Activated CD4-positive, alpha-beta T cell treated with anti-CD3 and anti-CD28 coated beads for 36 hours (primary cell): ENCODE data around the gene ISCA2. TPM values are rescaled to one million over a fixed set of nuclear protein-coding genes. Genes with fewer than 3 reads are reported as not detected.

ENCODE experiments used
- ATAC-seq: fragments of 200-7000 bp; cut with Tn5 transposase; one replicate; pipeline ENCODE4 v1.10.0; 2021; ENCODE audit warnings: mild to moderate bottlenecking, moderate library complexity
- CTCF ChIA-PET: fragments of 350-600 bp; sonication (Branson Sonifier 250); formaldehyde crosslinking; loops from one replicate; lab custom pipeline; 2021; ENCODE audit warnings: antibody characterized with exemption; lab: Charles Lee
- POLR2A ChIA-PET: fragments of 350-600 bp; sonication (Branson Sonifier 250); formaldehyde crosslinking; loops from one replicate; lab custom pipeline; 2021; ENCODE audit warnings: antibody characterized with exemption, inconsistent platforms; lab: Charles Lee
- DNase-seq: peaks from one replicate; pipeline ENCODE4 v3.0.0-alpha.2; 2020
- H3K27ac Mint-ChIP-seq: one replicate; pipeline ENCODE4 v1.8.0; 2021; ENCODE audit warnings: mixed read lengths
- H3K27me3 Mint-ChIP-seq: one replicate; pipeline ENCODE4 v1.8.0; 2021; ENCODE audit warnings: mixed read lengths
- H3K36me3 Mint-ChIP-seq: one replicate; pipeline ENCODE4 v1.8.0; 2021; ENCODE audit warnings: low read depth, mixed read lengths
- H3K4me1 Mint-ChIP-seq: one replicate; pipeline ENCODE4 v1.8.0; 2021; ENCODE audit warnings: mixed read lengths
- H3K4me3 Mint-ChIP-seq: one replicate; pipeline ENCODE4 v1.8.0; 2021; ENCODE audit warnings: mild to moderate bottlenecking, moderate library complexity, mixed read lengths
- H3K9me3 Mint-ChIP-seq: one replicate; pipeline ENCODE4 v1.8.0; 2021; ENCODE audit warnings: low read depth, mixed read lengths
- intact Hi-C, 2 experiments: fragments of 100-400 bp; cut with DNase I in 1 of 2; cut with micrococcal nuclease in 1 of 2; formaldehyde crosslinking; loops; one replicate each; pipeline versions ENCODE4 v1.14.2 to v1.15.1; 2022 to 2024; cut with DNase I, micrococcal nuclease
- total RNA-seq, 2 experiments: library from RNA; stranded (reverse); gene quantifications; one replicate each; pipeline ENCODE4 v1.2.3, GENCODE V29; 2021

Gene ISCA2
- total RNA-seq, 2 experiments from 2014 or later, result 29.5 to 35.9 TPM

- no peak overlapping the region for H3K27ac Mint-ChIP-seq
- H3K4me3 Mint-ChIP-seq, result no peak overlapping the region
- ChIA-PET POLR2A (no interaction called here), CTCF (no interaction called here)
- peaks cover 2% of the 10 kb centered on the region for H3K27me3 Mint-ChIP-seq
- intact Hi-C loops, result no loop called here
- ATAC-seq (no peak), DNase-seq (no peak)
- H3K9me3 Mint-ChIP-seq, result no peaks in the 10 kb centered on the region
- no peaks in the 10 kb centered on the region for H3K36me3 Mint-ChIP-seq
- peaks cover 5% of the 10 kb centered on the region for H3K4me1 Mint-ChIP-seq
Measured at GRCh38 chr14:74509587-74510222, 16.1 kb downstream of the ISCA2 start.

DNA sequence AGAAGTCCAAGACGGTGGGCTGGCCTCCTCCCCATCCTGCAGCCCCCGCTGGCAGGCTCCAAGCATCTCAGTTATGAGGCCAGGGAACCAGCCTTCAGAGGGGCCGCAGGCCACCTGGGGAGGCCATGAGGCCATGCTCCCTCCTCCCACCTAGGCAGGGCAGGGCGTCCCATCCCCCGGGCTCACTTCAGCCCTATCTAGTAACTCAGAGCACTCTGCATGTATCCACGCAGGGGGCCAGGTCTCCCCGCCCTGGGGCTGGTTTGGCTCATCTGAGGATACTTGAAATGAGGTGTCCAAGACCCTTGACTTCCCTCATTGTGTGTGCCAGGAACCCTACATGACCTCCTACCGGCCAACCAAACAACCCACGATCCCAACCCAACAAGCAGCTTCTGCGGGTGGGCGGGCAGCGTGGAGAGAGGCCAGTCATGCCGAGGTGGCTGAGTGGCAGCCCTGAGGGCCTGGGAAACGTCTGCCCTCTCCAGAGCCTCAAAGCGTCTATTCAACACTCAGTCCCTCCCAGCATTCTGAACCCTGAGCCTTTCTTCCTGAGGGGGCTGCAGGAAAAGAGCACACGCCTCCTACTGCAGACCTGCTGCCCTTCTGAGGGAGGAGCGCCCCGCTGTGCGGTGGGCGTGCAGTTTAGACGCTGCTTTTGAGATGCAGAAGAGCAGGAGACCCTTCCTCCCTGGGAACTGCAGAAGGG lies 16.8 kb downstream of the ISCA2 start:
- no peak for DNase-seq

GRCh38 chr14:74510959-74511409 lies 17.4 kb downstream of the ISCA2 start:
- Mint-ChIP-seq H3K4me3 (no peak overlapping the region), H3K4me1 (peaks cover 7% of the 10 kb centered on the region), H3K27me3 (peaks cover 6% of the 10 kb centered on the region), H3K36me3 (no peaks in the 10 kb centered on the region), H3K27ac (no peak overlapping the region), H3K9me3 (no peaks in the 10 kb centered on the region)
- intact Hi-C loops, result no loop called here
- DNase-seq, result no peak
- POLR2A ChIA-PET, result interaction anchor here (0.6 kb wide), 1 partner anchor 215 kb away, joined by 3 read pairs; no protein-coding TSS in a partner anchor
- ATAC-seq, result no peak
- CTCF ChIA-PET, result no interaction called here

More for the DNA sequence above, 16.8 kb downstream of the ISCA2 start:
- no peak for ATAC-seq
- ChIA-PET CTCF (no interaction called here), POLR2A (interaction anchor here (0.6 kb wide), 1 partner anchor 214 kb away, joined by 3 read pairs; no protein-coding TSS in a partner anchor)
- H3K27me3 Mint-ChIP-seq, result peaks cover 4% of the 10 kb centered on the region
- H3K4me3 Mint-ChIP-seq, result no peak overlapping the region
- H3K4me1 Mint-ChIP-seq, result peaks cover 7% of the 10 kb centered on the region
- no peaks in the 10 kb centered on the region for H3K9me3 Mint-ChIP-seq
- no peak overlapping the region for H3K27ac Mint-ChIP-seq
- no peaks in the 10 kb centered on the region for H3K36me3 Mint-ChIP-seq
- intact Hi-C loops, result no loop called here

DNA sequence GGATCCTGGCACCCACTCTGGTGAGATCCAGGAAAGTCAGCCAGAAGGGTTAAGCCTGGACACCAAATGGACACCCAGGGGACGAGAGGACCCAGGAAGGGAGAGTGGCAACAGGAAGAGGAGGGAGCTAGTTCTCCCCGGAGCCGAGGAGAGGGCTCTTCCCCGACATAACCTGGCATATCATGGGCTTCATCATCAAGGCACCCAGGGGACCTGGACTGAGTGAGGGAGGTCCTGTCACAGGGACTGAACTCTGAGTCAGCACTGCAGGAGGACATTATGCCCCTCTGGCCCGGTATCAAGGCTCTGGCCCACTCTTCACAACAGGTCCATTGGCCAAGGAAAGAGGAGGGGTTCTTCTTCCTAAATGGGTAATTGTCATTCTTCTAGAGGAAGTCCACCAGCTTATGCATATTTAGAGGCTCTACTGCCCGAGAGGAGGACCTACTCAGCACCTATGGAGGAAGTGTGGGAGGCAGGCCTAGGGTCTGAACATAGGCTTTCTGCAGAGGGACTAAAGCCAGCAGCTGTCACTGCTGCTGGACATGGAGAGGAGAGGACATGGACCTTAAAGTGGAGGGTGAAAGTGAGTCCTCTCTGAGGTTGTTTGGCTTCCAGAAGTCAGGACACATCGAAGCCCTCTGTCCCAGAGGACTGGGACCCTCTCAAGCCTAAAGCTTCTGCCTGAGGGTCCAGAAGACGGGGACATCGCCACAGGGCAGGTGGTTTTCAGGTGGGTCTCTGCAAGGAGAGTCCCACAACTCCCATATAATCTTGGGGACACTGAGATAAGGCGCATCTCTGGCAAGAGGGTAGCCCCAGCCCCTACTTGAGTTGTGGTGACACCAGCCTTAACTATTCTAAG lies 18.6 kb downstream of the ISCA2 start:
- peaks cover 6% of the 10 kb centered on the region for H3K27me3 Mint-ChIP-seq
- no peak overlapping the region for H3K27ac Mint-ChIP-seq
- no peak for DNase-seq
- intact Hi-C loops, result no loop called here
- H3K4me3 Mint-ChIP-seq, result no peak overlapping the region
- ChIA-PET POLR2A (no interaction called here), CTCF (interaction anchor here (0.8 kb wide), 1 partner anchor 14 kb away, joined by 3 read pairs; no protein-coding TSS in a partner anchor)
- H3K9me3 Mint-ChIP-seq, result no peaks in the 10 kb centered on the region
- H3K36me3 Mint-ChIP-seq, result no peaks in the 10 kb centered on the region
- H3K4me1 Mint-ChIP-seq, result peaks cover 7% of the 10 kb centered on the region
- no peak for ATAC-seq

DNA sequence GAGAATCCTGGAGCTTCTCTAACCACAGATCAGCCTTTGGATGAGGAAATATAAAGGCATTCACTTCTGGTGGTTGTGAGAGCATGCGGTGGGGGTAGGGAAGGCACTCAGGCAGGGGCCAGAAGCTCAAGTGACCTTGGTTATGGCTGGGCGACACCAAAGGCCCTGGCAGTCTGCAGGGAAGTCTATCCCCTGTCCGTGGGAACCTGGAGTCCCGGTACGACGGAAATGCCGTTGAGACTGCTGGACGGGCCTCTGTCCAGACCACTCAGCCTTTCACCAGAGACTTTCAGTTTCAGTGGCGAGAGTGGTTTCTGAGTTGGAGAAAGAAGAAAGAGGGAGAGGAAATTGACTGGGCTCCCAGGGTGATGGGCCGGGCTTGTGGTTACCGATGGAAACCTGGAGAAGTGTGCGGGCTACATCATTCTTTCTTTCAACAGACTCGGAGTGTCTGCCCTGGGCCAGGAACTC lies 20.9 kb downstream of the ISCA2 start:
- Mint-ChIP-seq H3K36me3 (no peaks in the 10 kb centered on the region), H3K27ac (no peak overlapping the region), H3K27me3 (peaks cover 8% of the 10 kb centered on the region), H3K4me1 (peaks cover 7% of the 10 kb centered on the region), H3K9me3 (no peaks in the 10 kb centered on the region), H3K4me3 (no peak overlapping the region)
- ATAC-seq, result no peak
- POLR2A ChIA-PET, result interaction anchor here (0.7 kb wide), 1 partner anchor 101 kb away, joined by 5 read pairs; no protein-coding TSS in a partner anchor
- intact Hi-C loops, result no loop called here
- DNase-seq, result no peak
- CTCF ChIA-PET, result interaction anchor here (1.5 kb wide), 1 partner anchor 153 kb away, joined by 3 read pairs; no protein-coding TSS in a partner anchor

- H3K4me1 Mint-ChIP-seq, result peaks cover 7% of the 10 kb centered on the region
- H3K36me3 Mint-ChIP-seq, result no peaks in the 10 kb centered on the region
- no peaks in the 10 kb centered on the region for H3K9me3 Mint-ChIP-seq
- no peak for ATAC-seq
- peaks cover 8% of the 10 kb centered on the region for H3K27me3 Mint-ChIP-seq
- POLR2A ChIA-PET, result no interaction called here
- no peak overlapping the region for H3K4me3 Mint-ChIP-seq
- CTCF ChIA-PET, result no interaction called here
- no peak overlapping the region for H3K27ac Mint-ChIP-seq
- no peak for DNase-seq
- intact Hi-C loops, result no loop called here
Measured at GRCh38 chr14:74515891-74516412, 22.4 kb downstream of the ISCA2 start.

DNA sequence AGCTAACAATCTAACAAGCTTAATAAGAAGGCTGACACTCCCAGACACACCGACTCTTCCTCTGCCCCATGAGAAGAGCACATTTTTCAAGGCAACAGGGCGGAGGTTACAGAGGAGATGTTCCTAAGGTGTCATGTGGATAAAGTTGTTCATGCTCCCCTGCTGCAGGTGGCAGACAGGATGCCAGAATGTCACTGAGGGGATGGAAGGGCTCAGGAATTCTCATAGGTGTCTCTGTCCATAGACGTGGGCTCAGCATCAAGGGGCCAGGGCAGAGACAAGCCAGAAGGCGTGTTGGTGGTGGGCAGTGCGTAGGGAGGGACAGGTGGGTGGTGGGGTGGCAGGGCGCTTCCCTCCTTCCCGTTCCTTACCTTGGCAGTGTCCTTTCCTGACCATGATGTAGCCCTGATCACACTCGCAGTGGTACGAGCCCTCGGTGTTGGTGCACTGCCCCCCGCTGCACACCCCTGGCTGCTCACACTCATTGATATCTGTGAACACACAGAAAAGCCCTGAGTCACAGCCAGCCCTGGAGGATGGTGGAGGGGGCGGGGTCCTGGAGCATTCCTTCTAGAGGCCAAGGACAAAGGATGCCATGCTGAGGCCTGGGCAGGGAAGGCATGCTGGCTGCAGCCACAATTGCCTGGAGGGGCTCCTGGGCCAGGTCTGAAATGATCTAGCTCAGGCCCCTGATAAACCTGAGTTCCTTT lies 23.0 kb downstream of the ISCA2 start:
- DNase-seq (no peak), ATAC-seq (no peak)
- H3K4me3 Mint-ChIP-seq, result no peak overlapping the region
- no peaks in the 10 kb centered on the region for H3K9me3 Mint-ChIP-seq
- CTCF ChIA-PET, result no interaction called here
- POLR2A ChIA-PET, result no interaction called here
- H3K27ac Mint-ChIP-seq, result no peak overlapping the region
- H3K36me3 Mint-ChIP-seq, result no peaks in the 10 kb centered on the region
- intact Hi-C loops, result no loop called here
- peaks cover 7% of the 10 kb centered on the region for H3K4me1 Mint-ChIP-seq
- H3K27me3 Mint-ChIP-seq, result peaks cover 8% of the 10 kb centered on the region

DNA sequence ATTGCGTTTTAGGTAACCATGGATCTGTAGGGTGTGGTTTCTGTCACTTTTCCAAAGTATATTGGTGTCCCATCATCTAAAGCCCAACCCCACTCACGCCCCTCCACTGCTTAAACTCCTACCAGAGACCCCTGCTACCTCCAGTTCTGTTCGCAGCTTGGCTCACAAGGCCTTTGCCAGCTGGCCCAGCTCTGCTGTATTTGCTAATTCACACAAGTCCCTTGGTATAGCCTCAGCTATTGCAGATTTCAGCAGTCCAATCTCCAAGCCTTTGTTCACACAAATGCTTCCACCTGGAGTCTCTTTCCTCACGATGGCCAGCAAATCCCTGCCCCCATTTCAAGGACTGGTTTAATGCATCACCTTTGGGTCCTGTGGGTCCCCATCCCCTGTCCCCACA lies 24.2 kb downstream of the ISCA2 start:
- Mint-ChIP-seq H3K36me3 (no peaks in the 10 kb centered on the region), H3K27ac (no peak overlapping the region), H3K4me1 (peaks cover 7% of the 10 kb centered on the region), H3K4me3 (no peak overlapping the region), H3K9me3 (no peaks in the 10 kb centered on the region), H3K27me3 (peaks cover 8% of the 10 kb centered on the region)
- CTCF ChIA-PET, result interaction anchor here (0.6 to 0.8 kb wide), 2 partner anchors 75 to 427 kb away, joined by 3 read pairs; no protein-coding TSS in a partner anchor
- POLR2A ChIA-PET, result interaction anchor here (0.5 kb wide), 1 partner anchor 102 kb away, joined by 3 read pairs; no protein-coding TSS in a partner anchor
- intact Hi-C loops, result no loop called here
- no peak for ATAC-seq
- DNase-seq, result no peak

DNA sequence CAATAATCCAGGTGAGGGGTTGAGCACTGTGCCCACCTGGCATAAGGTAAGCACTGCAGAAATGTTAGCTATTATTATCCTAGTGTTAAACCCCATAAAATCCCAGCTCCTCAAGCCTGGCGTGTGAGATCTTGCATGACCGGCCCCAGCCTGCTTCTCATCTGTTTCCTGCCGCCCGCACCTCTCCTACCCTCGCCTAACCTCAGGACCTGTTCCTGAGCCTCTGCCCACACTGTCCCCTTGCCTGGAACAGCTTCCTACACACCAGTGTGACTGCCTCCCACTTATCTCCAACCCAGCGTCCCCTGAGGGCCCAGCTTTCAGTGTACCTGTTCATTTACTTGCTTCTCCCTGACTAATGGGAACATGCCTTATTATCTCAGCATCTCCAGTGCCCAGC lies 24.7 kb downstream of the ISCA2 start:
- CTCF ChIA-PET, result interaction anchor here (0.6 kb wide), 1 partner anchor 98 kb away, joined by 3 read pairs; no protein-coding TSS in a partner anchor
- POLR2A ChIA-PET, result interaction anchor here (0.5 kb wide), 1 partner anchor 101 kb away, joined by 3 read pairs; no protein-coding TSS in a partner anchor
- no peaks in the 10 kb centered on the region for H3K9me3 Mint-ChIP-seq
- intact Hi-C loops, result no loop called here
- no peak for DNase-seq
- H3K4me3 Mint-ChIP-seq, result no peak overlapping the region
- ATAC-seq, result no peak
- peaks cover 8% of the 10 kb centered on the region for H3K27me3 Mint-ChIP-seq
- H3K27ac Mint-ChIP-seq, result no peak overlapping the region
- peaks cover 7% of the 10 kb centered on the region for H3K4me1 Mint-ChIP-seq
- H3K36me3 Mint-ChIP-seq, result no peaks in the 10 kb centered on the region

- DNase-seq, result no peak
- Mint-ChIP-seq H3K4me3 (no peak overlapping the region), H3K36me3 (no peaks in the 10 kb centered on the region), H3K27ac (no peak overlapping the region), H3K27me3 (peaks cover 8% of the 10 kb centered on the region), H3K4me1 (peaks cover 4% of the 10 kb centered on the region), H3K9me3 (no peaks in the 10 kb centered on the region)
- intact Hi-C loops, result no loop called here
- ATAC-seq, result no peak
- ChIA-PET POLR2A (no interaction called here), CTCF (interaction anchor here (0.7 kb wide), 1 partner anchor 304 kb away, joined by 3 read pairs; no protein-coding TSS in a partner anchor)
Measured at GRCh38 chr14:74519316-74520074, 25.9 kb downstream of the ISCA2 start.
